Type B pancreatic cell (in vitro differentiated cells): ENCODE data around the gene SAG. TPM values are rescaled to one million over a fixed set of nuclear protein-coding genes. Genes with fewer than 3 reads are reported as not detected.

Experiments used
- DNase-seq: peaks from one replicate; pipeline ENCODE4 v3.0.0; 2021; ENCODE audit warnings: mixed read lengths; ENCODE audit not compliant: unreplicated experiment; ENCODE audit errors: extremely low spot score
- H3K27ac Mint-ChIP-seq: 2 replicates; pipeline ENCODE4 v1.8.0; 2021; ENCODE audit warnings: mild to moderate bottlenecking, mixed read lengths
- H3K27me3 Mint-ChIP-seq: 2 replicates; pipeline ENCODE4 v1.8.0; 2021; ENCODE audit warnings: mixed read lengths
- H3K36me3 Mint-ChIP-seq: 2 replicates; pipeline ENCODE4 v1.8.0; 2021; ENCODE audit warnings: mixed read lengths
- H3K4me1 Mint-ChIP-seq: one replicate; pipeline ENCODE4 v1.8.0; 2021; ENCODE audit warnings: mixed read lengths; ENCODE audit not compliant: unreplicated experiment
- H3K4me3 Mint-ChIP-seq: 2 replicates; pipeline ENCODE4 v1.8.0; 2021; ENCODE audit warnings: mild to moderate bottlenecking, mixed read lengths
- H3K9me3 Mint-ChIP-seq: 2 replicates; pipeline ENCODE4 v1.8.0; 2021; ENCODE audit warnings: mixed read lengths
- total RNA-seq: library from RNA; stranded (reverse); gene quantifications from 2 replicates; pipeline ENCODE4 v1.2.1, GENCODE V29; 2021; ENCODE audit warnings: low replicate concordance
- TF ChIP-seq, protein P1 (sequence below): fragments of 200-600 bp; sonication (generic); conservative IDR thresholded peaks from 2 replicates; pipeline ENCODE4 v1.5.0; 2021; ENCODE audit warnings: antibody characterized with exemption, mild to moderate bottlenecking

SAG gene
- total RNA-seq, 1 donor from 2014 or later, result 0.43 TPM

GRCh38 chr2:233354971-233355574 is 47.5 kb downstream of the SAG start:
- TF ChIP-seq, protein P1, sequence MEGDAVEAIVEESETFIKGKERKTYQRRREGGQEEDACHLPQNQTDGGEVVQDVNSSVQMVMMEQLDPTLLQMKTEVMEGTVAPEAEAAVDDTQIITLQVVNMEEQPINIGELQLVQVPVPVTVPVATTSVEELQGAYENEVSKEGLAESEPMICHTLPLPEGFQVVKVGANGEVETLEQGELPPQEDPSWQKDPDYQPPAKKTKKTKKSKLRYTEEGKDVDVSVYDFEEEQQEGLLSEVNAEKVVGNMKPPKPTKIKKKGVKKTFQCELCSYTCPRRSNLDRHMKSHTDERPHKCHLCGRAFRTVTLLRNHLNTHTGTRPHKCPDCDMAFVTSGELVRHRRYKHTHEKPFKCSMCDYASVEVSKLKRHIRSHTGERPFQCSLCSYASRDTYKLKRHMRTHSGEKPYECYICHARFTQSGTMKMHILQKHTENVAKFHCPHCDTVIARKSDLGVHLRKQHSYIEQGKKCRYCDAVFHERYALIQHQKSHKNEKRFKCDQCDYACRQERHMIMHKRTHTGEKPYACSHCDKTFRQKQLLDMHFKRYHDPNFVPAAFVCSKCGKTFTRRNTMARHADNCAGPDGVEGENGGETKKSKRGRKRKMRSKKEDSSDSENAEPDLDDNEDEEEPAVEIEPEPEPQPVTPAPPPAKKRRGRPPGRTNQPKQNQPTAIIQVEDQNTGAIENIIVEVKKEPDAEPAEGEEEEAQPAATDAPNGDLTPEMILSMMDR, result no peak
- Mint-ChIP-seq H3K4me3 (peak overlapping the region; percentile 90), H3K27ac (peak overlapping the region; percentile 79), H3K36me3 (peaks cover 20% of the 10 kb centered on the region), H3K4me1 (peaks cover 36% of the 10 kb centered on the region), H3K9me3 (no peaks in the 10 kb centered on the region), H3K27me3 (peaks cover 54% of the 10 kb centered on the region)
- DNase-seq, result no peak

DNA sequence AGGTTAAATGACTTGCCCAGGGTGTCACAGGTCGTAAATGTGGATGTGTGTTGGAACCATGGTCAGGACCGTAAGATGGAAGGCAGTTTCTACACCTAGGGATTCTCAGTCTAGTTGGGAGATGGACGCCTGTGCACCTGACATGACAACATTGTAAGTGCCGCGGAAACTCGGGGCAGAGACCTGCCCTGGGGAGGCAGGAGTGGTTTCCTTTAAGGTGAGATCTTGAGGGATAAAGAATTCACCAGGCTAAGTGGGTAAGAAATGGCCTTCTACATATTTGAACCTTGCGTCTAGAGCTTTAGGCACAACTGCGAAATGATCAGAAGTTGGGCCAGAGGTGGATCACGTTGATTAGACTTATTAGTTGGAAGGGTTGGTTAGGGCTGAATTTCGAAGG is 48.3 kb downstream of the SAG start:
- no peaks in the 10 kb centered on the region for H3K9me3 Mint-ChIP-seq
- no peak for DNase-seq
- H3K4me1 Mint-ChIP-seq, result peaks cover 32% of the 10 kb centered on the region
- TF ChIP-seq, protein P1, result no peak
- H3K4me3 Mint-ChIP-seq, result peak overlapping the region; percentile 90
- H3K27ac Mint-ChIP-seq, result peak overlapping the region; percentile 32
- H3K36me3 Mint-ChIP-seq, result peaks cover 20% of the 10 kb centered on the region
- peaks cover 46% of the 10 kb centered on the region for H3K27me3 Mint-ChIP-seq

DNA sequence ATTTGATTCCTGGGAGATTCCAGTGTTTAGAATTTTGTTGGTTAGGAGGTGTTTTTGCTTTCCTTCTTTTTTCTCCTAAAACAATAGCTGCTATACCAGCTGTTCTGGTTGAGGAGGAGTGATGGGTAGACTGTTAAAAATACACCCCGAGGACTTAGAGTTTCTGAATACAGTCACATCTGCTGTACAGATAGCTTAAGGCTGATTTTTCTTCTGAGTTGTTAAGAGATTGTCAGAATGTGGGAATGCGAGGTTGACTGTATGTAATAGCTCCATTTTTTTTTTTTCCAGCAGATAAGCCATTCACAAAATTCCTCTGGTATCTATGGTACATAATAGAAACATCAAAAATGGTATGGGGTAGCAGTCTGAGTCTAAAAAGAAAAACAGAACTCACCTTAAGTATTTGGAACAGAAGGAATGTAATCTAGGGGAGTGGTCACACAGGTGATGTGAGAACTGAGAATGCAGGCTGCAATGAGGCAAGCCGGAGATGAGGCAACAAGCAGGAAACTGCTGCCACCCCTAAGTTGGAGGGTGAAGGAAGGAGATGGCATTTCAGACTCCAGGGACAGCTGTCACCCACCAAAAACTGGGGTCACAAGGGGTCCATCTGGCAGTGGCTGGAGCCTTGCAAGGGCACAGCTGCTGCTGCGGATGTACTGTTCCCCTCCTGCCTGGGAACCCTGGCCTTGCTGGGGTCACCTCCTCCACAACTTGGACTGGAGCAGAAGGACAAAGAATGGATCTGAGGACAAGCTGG is 49.1 kb downstream of the SAG start:
- Mint-ChIP-seq H3K9me3 (no peaks in the 10 kb centered on the region), H3K4me1 (peaks cover 30% of the 10 kb centered on the region), H3K36me3 (peaks cover 24% of the 10 kb centered on the region), H3K4me3 (peak overlapping the region; percentile 90), H3K27me3 (peaks cover 43% of the 10 kb centered on the region), H3K27ac (peak overlapping the region; percentile 32)
- DNase-seq, result no peak
- TF ChIP-seq, protein P1, result no peak

- TF ChIP-seq, protein P1, result no peak
- H3K27ac Mint-ChIP-seq, result no peak overlapping the region
- H3K36me3 Mint-ChIP-seq, result peaks cover 24% of the 10 kb centered on the region
- peaks cover 30% of the 10 kb centered on the region for H3K4me1 Mint-ChIP-seq
- peaks cover 37% of the 10 kb centered on the region for H3K27me3 Mint-ChIP-seq
- no peaks in the 10 kb centered on the region for H3K9me3 Mint-ChIP-seq
- DNase-seq, result no peak
- H3K4me3 Mint-ChIP-seq, result peak overlapping the region; percentile 56
Observed at GRCh38 chr2:233358335-233358734, 50.7 kb downstream of the SAG start.

- DNase-seq, result no peak
- peaks cover 24% of the 10 kb centered on the region for H3K4me1 Mint-ChIP-seq
- H3K27me3 Mint-ChIP-seq, result peaks cover 32% of the 10 kb centered on the region
Observed at GRCh38 chr2:233358947-233359346, 51.3 kb downstream of the SAG start.

More at GRCh38 chr2:233358947-233359346, 51.3 kb downstream of the SAG start:
- no peak overlapping the region for H3K27ac Mint-ChIP-seq
- TF ChIP-seq, protein P1, result no peak
- H3K4me3 Mint-ChIP-seq, result no peak overlapping the region
- H3K9me3 Mint-ChIP-seq, result no peaks in the 10 kb centered on the region
- H3K36me3 Mint-ChIP-seq, result peaks cover 23% of the 10 kb centered on the region
